ENCODE data around the gene GCA.

Gene GCA

DNA sequence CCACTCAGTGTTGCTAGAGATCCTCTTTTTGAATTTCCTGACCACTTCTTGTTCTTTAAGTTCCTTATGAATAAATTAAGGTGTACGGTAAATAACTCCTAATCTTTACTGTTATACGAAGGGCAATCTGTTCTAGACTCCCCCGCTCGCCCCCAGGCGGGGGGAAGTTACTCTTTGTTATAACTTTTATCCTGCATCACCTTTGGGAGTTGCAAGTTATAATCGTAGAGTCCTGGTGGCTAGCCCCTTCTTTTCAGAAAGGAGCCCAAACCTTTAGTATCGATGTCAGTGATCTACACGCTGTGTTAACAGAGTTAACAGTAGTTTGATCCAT, 652 bp downstream of the GCA start:
- TF ChIP-seq TAF1 (IDR thresholded peaks at IDR 0.05; ENCODE audit: borderline replicate concordance, insufficient read depth, low read length) (no peak), POLR2AphosphoS5 (IDR thresholded peaks at IDR 0.05; ENCODE audit: low read depth, low read length) (no peak), FOXP2 (optimal IDR thresholded peaks at IDR 0.05; ENCODE audit: borderline replicate concordance, extremely low read depth, extremely low read length, insufficient read depth) (no peak), SIN3A (IDR thresholded peaks at IDR 0.05; ENCODE audit: borderline replicate concordance, insufficient read depth, low read length) (no peak)
- TF ChIP-seq, protein P1, sequence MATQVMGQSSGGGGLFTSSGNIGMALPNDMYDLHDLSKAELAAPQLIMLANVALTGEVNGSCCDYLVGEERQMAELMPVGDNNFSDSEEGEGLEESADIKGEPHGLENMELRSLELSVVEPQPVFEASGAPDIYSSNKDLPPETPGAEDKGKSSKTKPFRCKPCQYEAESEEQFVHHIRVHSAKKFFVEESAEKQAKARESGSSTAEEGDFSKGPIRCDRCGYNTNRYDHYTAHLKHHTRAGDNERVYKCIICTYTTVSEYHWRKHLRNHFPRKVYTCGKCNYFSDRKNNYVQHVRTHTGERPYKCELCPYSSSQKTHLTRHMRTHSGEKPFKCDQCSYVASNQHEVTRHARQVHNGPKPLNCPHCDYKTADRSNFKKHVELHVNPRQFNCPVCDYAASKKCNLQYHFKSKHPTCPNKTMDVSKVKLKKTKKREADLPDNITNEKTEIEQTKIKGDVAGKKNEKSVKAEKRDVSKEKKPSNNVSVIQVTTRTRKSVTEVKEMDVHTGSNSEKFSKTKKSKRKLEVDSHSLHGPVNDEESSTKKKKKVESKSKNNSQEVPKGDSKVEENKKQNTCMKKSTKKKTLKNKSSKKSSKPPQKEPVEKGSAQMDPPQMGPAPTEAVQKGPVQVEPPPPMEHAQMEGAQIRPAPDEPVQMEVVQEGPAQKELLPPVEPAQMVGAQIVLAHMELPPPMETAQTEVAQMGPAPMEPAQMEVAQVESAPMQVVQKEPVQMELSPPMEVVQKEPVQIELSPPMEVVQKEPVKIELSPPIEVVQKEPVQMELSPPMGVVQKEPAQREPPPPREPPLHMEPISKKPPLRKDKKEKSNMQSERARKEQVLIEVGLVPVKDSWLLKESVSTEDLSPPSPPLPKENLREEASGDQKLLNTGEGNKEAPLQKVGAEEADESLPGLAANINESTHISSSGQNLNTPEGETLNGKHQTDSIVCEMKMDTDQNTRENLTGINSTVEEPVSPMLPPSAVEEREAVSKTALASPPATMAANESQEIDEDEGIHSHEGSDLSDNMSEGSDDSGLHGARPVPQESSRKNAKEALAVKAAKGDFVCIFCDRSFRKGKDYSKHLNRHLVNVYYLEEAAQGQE (IDR thresholded peaks at IDR 0.05; ENCODE audit: insufficient read depth in 1 of 2, low read depth in 2 of 2, low read length in 2 of 2), result no peak

DNA sequence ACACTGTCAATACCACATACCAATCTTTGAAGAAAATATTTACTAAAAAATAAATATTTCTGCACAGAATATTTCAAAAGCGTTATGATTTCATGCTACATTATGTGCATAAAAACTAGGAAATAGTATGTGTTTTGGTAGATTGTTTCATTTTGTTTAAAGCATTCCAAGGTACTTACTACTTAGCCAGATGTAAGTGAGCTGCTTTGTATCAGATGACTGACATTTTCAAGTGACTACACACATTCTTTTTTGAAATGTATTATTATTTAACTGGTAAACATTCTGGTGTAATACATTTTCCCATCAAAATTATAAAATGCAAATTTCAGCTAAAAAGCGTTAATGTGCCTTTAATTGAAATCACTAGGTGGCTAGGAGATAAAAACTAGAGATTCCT, 21.5 kb downstream of the GCA start:
- TF ChIP-seq FOXP2 (optimal IDR thresholded peaks at IDR 0.05; ENCODE audit: borderline replicate concordance, extremely low read depth, extremely low read length, insufficient read depth) (no peak), SIN3A (IDR thresholded peaks at IDR 0.05; ENCODE audit: borderline replicate concordance, insufficient read depth, low read length) (no peak), POLR2AphosphoS5 (IDR thresholded peaks at IDR 0.05; ENCODE audit: low read depth, low read length) (no peak), TAF1 (IDR thresholded peaks at IDR 0.05; ENCODE audit: borderline replicate concordance, insufficient read depth, low read length) (no peak)
- TF ChIP-seq, protein P1 (IDR thresholded peaks at IDR 0.05; ENCODE audit: insufficient read depth in 1 of 2, low read depth in 2 of 2, low read length in 2 of 2), result no peak

DNA sequence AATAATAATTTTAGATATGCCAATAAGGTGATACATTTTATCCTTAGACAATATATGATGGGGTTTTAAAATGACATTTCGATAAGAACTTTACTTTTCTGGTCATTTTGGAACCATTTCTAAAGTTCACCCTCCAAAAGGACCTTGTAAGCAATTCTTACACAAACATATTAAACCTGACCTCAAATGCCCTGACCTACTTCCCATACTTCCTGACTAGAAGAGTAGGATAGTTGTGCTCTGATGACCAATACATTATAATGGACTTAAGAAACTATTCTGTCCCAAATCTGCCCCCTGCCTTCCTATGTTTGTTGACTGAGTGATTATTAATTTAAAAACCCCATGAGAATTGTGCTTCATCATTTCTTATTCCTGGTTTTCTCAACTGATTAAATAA, 24.6 kb downstream of the GCA start:
- TF ChIP-seq SIN3A (IDR thresholded peaks at IDR 0.05; ENCODE audit: borderline replicate concordance, insufficient read depth, low read length) (no peak), FOXP2 (optimal IDR thresholded peaks at IDR 0.05; ENCODE audit: borderline replicate concordance, extremely low read depth, extremely low read length, insufficient read depth) (no peak), POLR2AphosphoS5 (IDR thresholded peaks at IDR 0.05; ENCODE audit: low read depth, low read length) (no peak), TAF1 (IDR thresholded peaks at IDR 0.05; ENCODE audit: borderline replicate concordance, insufficient read depth, low read length) (no peak)
- TF ChIP-seq, protein P1 (IDR thresholded peaks at IDR 0.05; ENCODE audit: insufficient read depth in 1 of 2, low read depth in 2 of 2, low read length in 2 of 2), result no peak

DNA sequence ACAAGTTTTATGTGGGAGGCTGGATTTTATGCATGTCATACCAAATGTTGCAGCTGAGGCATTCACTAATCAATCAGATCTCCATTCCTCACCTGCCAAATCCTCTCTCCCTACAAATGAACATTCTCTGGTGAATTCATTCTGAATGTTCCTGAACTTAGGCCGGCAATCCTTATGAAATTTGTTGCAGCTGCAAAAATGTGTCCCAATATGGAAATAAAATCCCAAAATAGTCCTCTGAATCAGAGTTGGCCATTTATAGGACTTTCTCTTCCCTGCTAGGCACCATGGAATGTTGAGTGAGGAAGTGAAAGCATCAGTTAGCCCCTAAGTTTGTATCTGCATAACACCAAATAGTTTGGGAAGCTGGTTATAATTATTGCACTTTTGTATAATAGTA, 25.6 kb downstream of the GCA start:
- TF ChIP-seq, protein P1 (IDR thresholded peaks at IDR 0.05; ENCODE audit: insufficient read depth in 1 of 2, low read depth in 2 of 2, low read length in 2 of 2), result no peak
- TF ChIP-seq POLR2AphosphoS5 (IDR thresholded peaks at IDR 0.05; ENCODE audit: low read depth, low read length), result no peak
- no peak for TF ChIP-seq SIN3A (IDR thresholded peaks at IDR 0.05; ENCODE audit: borderline replicate concordance, insufficient read depth, low read length)
- TF ChIP-seq FOXP2 (optimal IDR thresholded peaks at IDR 0.05; ENCODE audit: borderline replicate concordance, extremely low read depth, extremely low read length, insufficient read depth), result no peak
- TF ChIP-seq TAF1 (IDR thresholded peaks at IDR 0.05; ENCODE audit: borderline replicate concordance, insufficient read depth, low read length), result no peak

DNA sequence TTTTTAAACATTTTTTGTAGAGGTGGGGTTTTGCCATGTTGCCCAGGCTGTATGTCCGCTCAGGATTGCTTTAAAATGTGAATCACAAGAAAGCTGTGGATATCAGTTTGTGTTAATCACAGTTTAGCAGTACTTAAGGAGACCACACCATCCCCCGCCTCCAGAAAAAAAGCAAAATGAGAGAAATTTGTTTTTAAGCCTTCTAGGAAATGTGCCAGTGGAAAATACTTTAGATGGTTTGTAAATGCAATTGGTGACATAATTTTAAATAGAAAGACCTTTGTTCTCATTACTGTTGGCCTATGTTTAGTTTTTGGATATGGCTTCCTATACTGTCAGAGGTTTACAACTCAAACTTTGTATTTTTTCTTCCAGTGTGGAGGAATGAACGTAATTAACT, 27.0 kb downstream of the GCA start:
- TF ChIP-seq TAF1 (IDR thresholded peaks at IDR 0.05; ENCODE audit: borderline replicate concordance, insufficient read depth, low read length) (no peak), FOXP2 (optimal IDR thresholded peaks at IDR 0.05; ENCODE audit: borderline replicate concordance, extremely low read depth, extremely low read length, insufficient read depth) (no peak), POLR2AphosphoS5 (IDR thresholded peaks at IDR 0.05; ENCODE audit: low read depth, low read length) (no peak), SIN3A (IDR thresholded peaks at IDR 0.05; ENCODE audit: borderline replicate concordance, insufficient read depth, low read length) (no peak)
- TF ChIP-seq, protein P1 (IDR thresholded peaks at IDR 0.05; ENCODE audit: insufficient read depth in 1 of 2, low read depth in 2 of 2, low read length in 2 of 2), result no peak
